Calu3 (cell line): ENCODE measurements around the gene TBC1D1. TPM values are rescaled to one million over a fixed set of nuclear protein-coding genes. Genes with fewer than 3 reads are reported as not detected.

ENCODE experiments used
- BruUV-seq: library from RNA; stranded (reverse); fragments of 400-500 nt; replicated peaks from 2 replicates; lab custom pipeline; 2021; lab: Mats Ljungman, UMichigan
- CTCF ChIA-PET: fragments of 300-600 bp; sonication (Branson Sonifier 250); formaldehyde crosslinking; loops from one replicate; lab custom pipeline; 2022; ENCODE audit warnings: antibody characterized with exemption; lab: Charles Lee
- DNase-seq: peaks from one replicate; pipeline ENCODE4 v3.0.0; 2022
- H3K27ac Mint-ChIP-seq: one replicate; pipeline ENCODE4 v1.8.0; 2022; ENCODE audit warnings: mixed read lengths; ENCODE audit not compliant: unreplicated experiment
- H3K27me3 Mint-ChIP-seq: one replicate; pipeline ENCODE4 v1.8.0; 2022; ENCODE audit warnings: mixed read lengths; ENCODE audit not compliant: unreplicated experiment
- H3K36me3 Mint-ChIP-seq: one replicate; pipeline ENCODE4 v1.8.0; 2022; ENCODE audit warnings: mild to moderate bottlenecking, moderate library complexity, mixed read lengths; ENCODE audit not compliant: insufficient read depth, unreplicated experiment
- H3K4me1 Mint-ChIP-seq: one replicate; pipeline ENCODE4 v1.8.0; 2022; ENCODE audit warnings: mild to moderate bottlenecking, low read depth, mixed read lengths; ENCODE audit not compliant: unreplicated experiment
- H3K4me3 Mint-ChIP-seq: one replicate; pipeline ENCODE4 v1.8.0; 2022; ENCODE audit warnings: mild to moderate bottlenecking, low read depth, moderate library complexity, mixed read lengths; ENCODE audit not compliant: unreplicated experiment
- H3K9me3 Mint-ChIP-seq: one replicate; pipeline ENCODE4 v1.8.0; 2022; ENCODE audit warnings: low read depth, mixed read lengths; ENCODE audit not compliant: unreplicated experiment
- CTCF ChIP-seq: fragments of 200-600 bp; IDR thresholded peaks from one replicate; pipeline ENCODE4 v1.8.0; 2022; ENCODE audit warnings: antibody characterized with exemption; ENCODE audit not compliant: unreplicated experiment
- intact Hi-C: fragments of 100-400 bp; cut with micrococcal nuclease; formaldehyde crosslinking; loops from one replicate; pipeline ENCODE4 v1.10.0; 2022; ENCODE audit not compliant: unreplicated experiment
- total RNA-seq: library from RNA; stranded (reverse); gene quantifications from 2 replicates; pipeline ENCODE4 v1.2.3, GENCODE V29; 2022

Gene TBC1D1
- total RNA-seq, 1 experiment from 2014 or later = 39.8 TPM

- BruUV-seq = no TSS peak
- CTCF ChIA-PET = no interaction called here
- TF ChIP-seq CTCF = no peak
- Mint-ChIP-seq H3K27me3 (no peaks in the 10 kb centered on the region), H3K27ac (no peak overlapping the region), H3K4me1 (peaks cover 11% of the 10 kb centered on the region), H3K9me3 (no peaks in the 10 kb centered on the region), H3K36me3 (no peaks in the 10 kb centered on the region), H3K4me3 (no peak overlapping the region)
- intact Hi-C loops = no loop called here
- DNase-seq = no peak
Observed at GRCh38 chr4:38084877-38085711, 194.2 kb downstream of the TBC1D1 start.

GRCh38 chr4:38085751-38086150 is 194.9 kb downstream of the TBC1D1 start:
- CTCF ChIA-PET = interaction anchor here (0.7 kb wide), 1 partner anchor 404 kb away, joined by 3 read pairs; no protein-coding TSS in a partner anchor
- H3K4me1 Mint-ChIP-seq = peaks cover 11% of the 10 kb centered on the region

GRCh38 chr4:38086151-38086848 is 195.4 kb downstream of the TBC1D1 start:
- no peak for DNase-seq
- Mint-ChIP-seq H3K9me3 (no peaks in the 10 kb centered on the region), H3K27me3 (no peaks in the 10 kb centered on the region), H3K36me3 (no peaks in the 10 kb centered on the region), H3K4me1 (peaks cover 11% of the 10 kb centered on the region), H3K4me3 (no peak overlapping the region), H3K27ac (no peak overlapping the region)
- CTCF ChIA-PET = interaction anchor here (0.7 kb wide), 1 partner anchor 404 kb away, joined by 3 read pairs; no protein-coding TSS in a partner anchor
- TF ChIP-seq CTCF = no peak
- intact Hi-C loops = no loop called here
- BruUV-seq = no TSS peak

More at GRCh38 chr4:38085751-38086150, 194.9 kb downstream of the TBC1D1 start:
- Mint-ChIP-seq H3K27me3 (no peaks in the 10 kb centered on the region), H3K36me3 (no peaks in the 10 kb centered on the region), H3K4me3 (no peak overlapping the region), H3K27ac (no peak overlapping the region), H3K9me3 (no peaks in the 10 kb centered on the region)
- intact Hi-C loops = no loop called here
- DNase-seq = no peak
- BruUV-seq = no TSS peak
- no peak for TF ChIP-seq CTCF

GRCh38 chr4:38086849-38087226 is 196.0 kb downstream of the TBC1D1 start:
- no peaks in the 10 kb centered on the region for H3K36me3 Mint-ChIP-seq
- DNase-seq = no peak
- BruUV-seq = no TSS peak
- no peaks in the 10 kb centered on the region for H3K9me3 Mint-ChIP-seq
- peaks cover 11% of the 10 kb centered on the region for H3K4me1 Mint-ChIP-seq
- TF ChIP-seq CTCF = no peak
- CTCF ChIA-PET = no interaction called here
- no peaks in the 10 kb centered on the region for H3K27me3 Mint-ChIP-seq
- intact Hi-C loops = no loop called here
- H3K27ac Mint-ChIP-seq = no peak overlapping the region
- H3K4me3 Mint-ChIP-seq = no peak overlapping the region
